Measurements from ENCODE around the gene PLXNA1.

DNA sequence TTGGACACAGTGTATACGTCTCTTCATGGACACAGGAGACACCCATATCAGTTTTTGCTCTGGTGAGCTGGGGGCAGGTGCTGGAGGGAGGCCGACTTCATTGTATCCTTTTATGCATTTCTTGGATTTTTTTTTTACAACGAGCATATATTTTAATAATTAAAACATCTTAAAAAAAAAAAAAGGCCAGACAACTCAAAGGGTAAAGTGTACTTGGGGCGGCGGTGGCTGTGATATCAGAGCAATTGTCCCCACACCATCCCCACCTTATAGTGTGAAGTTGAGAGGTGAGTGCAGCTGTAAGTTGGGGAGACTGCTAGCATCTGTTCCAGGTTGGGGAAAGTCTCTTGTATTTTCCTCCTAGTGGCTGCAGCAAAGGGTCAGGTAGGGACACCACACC is 12.0 kb upstream of the PLXNA1 start:
- TF ChIP-seq POLR2A (IDR thresholded peaks at IDR 0.05): no peak
- TF ChIP-seq, protein P1, sequence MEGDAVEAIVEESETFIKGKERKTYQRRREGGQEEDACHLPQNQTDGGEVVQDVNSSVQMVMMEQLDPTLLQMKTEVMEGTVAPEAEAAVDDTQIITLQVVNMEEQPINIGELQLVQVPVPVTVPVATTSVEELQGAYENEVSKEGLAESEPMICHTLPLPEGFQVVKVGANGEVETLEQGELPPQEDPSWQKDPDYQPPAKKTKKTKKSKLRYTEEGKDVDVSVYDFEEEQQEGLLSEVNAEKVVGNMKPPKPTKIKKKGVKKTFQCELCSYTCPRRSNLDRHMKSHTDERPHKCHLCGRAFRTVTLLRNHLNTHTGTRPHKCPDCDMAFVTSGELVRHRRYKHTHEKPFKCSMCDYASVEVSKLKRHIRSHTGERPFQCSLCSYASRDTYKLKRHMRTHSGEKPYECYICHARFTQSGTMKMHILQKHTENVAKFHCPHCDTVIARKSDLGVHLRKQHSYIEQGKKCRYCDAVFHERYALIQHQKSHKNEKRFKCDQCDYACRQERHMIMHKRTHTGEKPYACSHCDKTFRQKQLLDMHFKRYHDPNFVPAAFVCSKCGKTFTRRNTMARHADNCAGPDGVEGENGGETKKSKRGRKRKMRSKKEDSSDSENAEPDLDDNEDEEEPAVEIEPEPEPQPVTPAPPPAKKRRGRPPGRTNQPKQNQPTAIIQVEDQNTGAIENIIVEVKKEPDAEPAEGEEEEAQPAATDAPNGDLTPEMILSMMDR (IDR thresholded peaks at IDR 0.05): no peak

All from uterus (tissue), 2 donors.